ENCODE data around the gene TOP3B.
"Not testable (repeated sequence)": the region's sequence is repeated elsewhere in the genome, so short reads cannot be mapped to it uniquely, and the experiment has no call there.

Gene TOP3B

DNA sequence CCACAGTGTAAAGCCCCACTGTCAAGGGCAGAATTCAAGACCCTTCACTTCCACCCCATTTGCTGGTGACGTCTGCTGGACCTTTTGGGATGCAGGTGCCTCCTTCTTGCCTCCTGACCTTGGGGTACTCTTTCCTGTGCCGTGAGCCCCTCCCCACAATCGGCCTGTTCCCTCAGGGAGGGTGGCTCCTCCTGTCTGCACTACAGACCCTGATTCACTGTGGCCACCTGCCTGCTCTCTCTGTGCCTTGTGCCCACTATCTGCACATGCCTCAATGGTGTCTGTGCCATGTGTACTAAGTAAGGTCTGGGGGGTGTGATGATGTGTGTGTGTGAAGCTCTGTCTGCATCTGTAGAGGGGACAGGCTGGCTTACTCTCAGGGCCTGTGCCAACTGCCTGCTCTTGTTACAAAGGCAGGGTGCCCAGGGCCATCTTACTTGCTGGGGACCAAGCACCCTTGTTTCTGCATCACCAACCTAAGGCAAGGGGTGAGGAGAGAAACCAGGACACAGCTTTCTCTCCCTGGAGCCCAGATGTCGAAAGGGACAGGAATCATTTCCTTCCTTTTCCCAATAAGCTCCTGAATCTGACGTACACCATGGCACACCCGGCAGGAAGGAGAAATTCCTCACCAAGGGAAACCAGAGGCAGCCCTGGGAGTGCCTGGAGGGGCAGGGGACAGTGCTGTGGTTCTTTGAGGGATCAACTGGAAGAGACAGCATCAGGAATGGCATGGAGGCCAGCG lies 33.6 kb downstream of the TOP3B start:
- H3K4me3 ChIP-seq (ENCODE audit: low read length), result no peak overlapping the region
- DNase-seq (ENCODE audit: low read depth, low spot score), result no peak

DNA sequence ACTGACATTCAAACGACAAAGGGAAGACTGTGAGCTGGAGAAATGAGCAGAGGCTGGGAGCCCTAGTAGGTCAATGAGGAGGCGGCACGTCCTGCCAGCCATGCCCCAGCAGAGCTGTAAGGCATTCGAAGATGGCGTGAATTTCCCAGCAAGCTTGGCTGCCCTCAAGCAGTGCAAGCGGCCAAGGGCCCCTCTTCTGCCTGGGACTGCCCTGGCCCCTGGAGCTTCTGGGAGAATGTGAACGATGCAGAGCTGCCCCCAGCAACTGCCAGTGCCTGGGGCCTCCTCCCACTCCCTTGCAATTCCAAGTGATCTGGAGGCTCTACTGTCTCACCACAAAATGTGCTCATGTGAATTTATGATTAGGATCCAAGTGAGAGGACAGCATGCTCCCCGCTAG lies 34.2 kb downstream of the TOP3B start:
- H3K4me3 ChIP-seq (ENCODE audit: low read length), result no peak overlapping the region
- no peak for DNase-seq (ENCODE audit: low read depth, low spot score)

DNA sequence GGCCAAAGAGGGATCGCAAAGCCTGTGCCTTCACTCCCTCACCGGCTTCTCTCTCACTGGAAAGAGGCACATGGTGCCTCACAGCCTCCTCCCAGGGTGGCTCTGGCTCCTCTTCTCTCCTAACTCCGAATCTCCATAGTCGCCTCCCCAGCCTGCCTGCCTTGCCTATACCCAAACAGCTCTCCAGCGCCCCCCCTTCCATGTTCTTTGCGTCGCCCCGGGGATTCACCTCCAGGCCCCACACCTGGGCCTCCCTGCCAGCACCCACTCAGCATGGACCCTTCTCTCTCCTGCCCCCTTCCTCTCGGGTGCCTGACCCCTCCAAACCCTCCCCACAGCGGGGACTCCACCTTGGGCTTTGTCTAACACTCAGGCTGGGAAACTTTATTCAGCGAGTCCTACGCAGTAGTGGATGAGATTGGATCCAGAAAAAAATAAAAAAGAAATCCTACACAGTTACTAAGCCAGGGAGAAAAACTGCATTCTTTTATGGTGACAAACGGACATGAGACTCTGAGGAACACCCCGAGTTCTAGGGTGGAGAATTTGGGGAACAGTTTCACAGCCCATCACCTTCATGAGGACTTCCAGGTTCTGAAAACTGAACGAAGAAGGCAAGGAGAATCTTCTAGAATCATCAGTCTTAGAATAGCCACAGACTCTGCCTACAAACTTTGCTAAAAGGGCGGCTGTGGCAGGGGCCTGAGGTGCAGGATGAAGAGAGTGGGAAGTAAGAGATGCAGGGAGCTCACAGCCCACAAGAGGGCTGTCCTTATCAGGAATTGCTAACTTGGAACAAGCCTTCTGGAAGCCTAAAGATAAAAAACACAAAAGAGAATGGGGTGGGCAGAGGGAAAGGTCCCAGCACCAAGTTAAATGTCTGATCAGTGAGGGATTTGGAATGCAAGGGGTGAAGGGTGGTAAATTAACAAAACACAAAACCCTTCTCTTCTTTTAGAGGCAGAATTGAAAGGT lies 35.3 kb downstream of the TOP3B start:
- no peak overlapping the region for H3K4me3 ChIP-seq (ENCODE audit: low read length)
- no peak for DNase-seq (ENCODE audit: low read depth, low spot score)

DNA sequence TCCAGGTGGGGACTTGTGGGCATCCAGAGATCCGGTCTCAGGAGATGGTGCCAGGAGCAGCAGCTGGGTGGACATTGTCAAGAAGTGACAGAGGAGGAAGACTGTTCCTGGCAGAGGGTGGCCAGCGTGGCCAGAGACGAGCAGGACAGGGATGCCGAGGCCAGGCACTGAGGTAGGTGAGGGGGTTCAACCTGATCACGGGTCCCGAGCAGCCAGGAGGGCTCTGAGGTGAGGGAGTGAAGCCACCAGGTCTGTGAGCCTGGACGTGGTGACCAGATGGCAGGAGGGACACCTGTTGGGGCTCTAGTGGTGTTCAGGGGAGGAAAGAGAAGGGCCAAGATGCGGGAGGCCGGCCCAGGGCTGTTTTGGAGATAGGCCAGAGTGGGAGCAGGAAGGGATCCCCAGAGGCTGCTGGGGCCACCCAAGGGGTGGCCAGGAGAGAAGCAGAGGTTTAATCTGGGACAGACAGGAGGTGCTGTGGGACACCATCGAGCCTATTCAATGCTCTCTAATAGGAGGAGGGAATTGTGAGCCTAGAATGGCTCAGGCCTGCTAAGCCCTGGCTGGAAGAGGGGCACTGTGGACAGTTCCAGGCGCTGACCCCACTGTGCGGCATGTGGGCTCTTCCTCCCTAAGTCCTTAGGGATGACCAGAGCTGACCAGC lies 36.2 kb downstream of the TOP3B start:
- H3K4me3 ChIP-seq (ENCODE audit: low read length), result no peak overlapping the region
- DNase-seq (ENCODE audit: low read depth, low spot score), result no peak

DNA sequence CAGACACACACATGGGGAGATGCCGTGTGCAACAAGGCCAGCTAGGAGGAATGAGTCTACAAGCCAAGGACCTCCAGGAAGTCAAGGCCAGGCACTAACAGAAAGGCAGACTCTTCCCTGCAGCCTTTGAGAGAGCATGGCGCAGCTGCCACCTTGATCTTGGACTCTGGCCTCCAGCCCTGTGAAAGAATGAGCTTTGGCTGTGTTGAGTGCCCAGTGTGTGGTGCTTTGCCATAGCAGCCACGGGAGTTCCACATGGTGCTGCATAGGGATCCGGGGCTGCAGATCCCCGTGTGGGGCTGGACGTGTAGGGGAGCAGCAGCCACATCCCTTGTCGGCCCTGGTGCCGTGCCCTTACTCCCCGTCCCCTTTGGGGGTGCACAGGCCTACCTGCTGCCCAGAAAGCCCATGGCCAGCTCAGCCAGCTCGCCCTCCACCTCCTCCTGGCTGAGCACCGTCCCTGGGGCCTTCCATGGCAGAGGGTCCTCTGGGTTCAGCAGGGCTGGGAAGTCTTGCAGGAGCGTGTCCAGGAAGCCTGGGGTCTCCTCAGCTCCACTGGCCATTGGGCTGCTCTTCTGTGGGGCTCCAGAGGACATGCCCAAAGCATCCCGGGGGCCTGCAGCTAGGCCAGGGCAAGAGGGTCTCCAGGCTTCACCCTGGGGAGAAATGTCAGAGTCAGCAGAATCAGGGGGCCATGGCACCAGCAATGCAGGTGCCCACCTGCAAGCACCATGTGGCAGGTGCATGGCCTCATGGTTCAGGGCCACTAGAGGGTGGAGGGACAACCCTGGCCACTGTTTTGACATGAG lies 36.9 kb downstream of the TOP3B start:
- no peak overlapping the region for H3K4me3 ChIP-seq (ENCODE audit: low read length)

DNA sequence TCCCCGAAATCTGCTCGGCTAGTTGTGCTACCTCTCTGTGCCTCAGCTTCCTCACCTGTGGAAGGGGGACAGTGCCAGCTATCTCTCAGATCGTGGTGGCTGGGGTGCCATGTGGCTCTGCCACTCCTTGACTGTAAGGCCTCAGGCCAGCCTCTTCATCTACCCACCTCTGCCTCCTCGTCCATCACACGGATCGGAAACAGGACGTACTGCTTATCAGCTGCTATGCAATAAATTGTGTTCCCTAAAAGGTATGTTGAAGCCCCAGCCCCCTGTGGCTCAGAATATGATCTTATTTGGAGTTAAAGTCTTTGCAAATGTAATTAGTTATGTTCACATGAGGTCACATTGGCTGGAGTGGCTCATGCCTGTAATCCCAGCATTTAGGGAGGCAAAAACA lies 37.7 kb downstream of the TOP3B start:
- no peak overlapping the region for H3K4me3 ChIP-seq (ENCODE audit: low read length)
- DNase-seq (ENCODE audit: low read depth, low spot score), result no peak

More for the DNA sequence above, 36.9 kb downstream of the TOP3B start:
- no peak for DNase-seq (ENCODE audit: low read depth, low spot score)

DNA sequence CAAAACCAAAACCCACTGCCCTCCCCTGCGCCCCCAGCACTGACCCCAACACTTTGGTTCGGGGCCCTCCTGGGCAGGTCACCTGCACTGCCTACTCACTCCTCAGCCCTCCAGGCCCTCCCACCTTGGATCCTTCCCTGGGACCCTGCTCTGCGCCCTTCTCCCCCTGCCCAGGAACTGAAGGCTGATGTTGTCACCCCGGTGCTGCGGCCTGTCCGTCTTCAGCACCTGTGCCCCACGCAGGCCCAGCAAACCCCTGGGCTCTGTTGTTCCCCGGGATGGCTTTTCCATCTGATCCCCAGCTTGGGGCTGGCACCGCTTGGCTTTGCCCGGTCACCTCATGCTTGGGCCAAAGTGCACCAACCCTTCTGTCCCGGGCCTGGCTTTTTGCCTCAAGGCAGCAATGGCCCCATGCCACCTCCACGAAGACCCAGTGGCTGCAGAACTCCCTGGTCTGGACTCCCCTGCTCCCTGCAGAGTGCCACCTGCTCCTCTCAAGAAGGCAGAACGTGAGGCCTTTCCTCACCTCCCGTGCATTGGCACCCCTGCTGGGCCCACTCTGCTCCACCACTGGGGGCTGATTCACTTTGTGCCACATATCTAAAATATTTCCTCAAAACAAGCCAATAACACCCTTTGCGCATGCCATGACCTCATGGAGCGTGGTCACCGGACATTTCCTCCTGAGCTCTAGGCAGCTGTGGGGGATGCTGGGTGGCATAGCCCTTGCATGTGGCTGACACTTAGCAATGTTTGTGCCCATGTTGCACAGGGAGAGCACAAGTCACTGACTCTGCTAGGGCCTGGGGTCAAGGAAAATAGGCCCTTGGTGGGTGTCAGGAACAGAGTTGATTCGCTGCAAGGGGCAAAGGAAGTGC lies 38.8 kb downstream of the TOP3B start:
- no peak overlapping the region for H3K4me3 ChIP-seq (ENCODE audit: low read length)
- no peak for DNase-seq (ENCODE audit: low read depth, low spot score)

DNA sequence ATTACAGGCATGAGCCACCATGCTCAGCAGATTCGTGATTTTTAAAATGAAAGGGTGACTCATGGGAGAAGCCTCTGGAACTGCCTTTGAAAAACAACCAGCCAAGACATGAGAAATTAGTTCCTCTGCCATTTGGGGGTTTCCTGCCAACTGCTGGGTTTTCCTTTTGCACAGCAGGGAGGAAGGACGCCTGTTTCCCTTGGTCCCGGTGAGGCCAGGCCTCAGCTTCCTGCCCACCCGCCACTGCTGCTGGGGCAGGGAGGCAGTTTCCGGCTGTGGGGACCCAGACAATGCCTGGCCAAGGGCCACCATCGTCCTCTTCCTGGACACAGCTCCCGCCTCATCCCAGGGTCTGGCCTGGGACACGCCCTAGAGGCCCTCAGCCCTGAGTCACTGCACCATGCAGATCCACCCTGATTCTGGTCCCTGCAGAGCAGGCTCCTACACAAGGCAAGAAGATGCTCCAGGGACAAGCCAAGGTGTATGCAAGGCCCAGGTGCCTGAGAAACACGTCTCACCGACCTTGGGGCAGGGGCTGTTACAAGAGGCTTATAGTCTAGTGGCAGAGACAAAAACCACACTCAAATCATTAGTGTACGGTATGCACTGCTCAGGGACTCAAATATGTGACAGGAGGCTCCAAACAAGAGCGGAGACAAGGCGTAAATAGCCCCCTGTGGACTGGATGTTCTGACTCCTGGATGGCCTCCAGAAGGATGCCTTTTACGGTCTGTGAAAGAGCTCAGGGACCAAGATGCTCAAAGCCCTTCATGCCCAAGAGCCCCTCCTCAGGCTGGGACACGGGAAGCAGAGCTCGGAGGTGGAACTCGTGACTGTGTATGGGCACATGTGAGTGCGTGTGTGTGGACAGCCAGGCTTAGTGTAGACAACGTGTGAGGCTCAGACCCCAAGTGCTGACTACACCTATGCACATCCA lies 39.9 kb downstream of the TOP3B start:
- DNase-seq (ENCODE audit: low read depth, low spot score), result peak; percentile 43
- no peak overlapping the region for H3K4me3 ChIP-seq (ENCODE audit: low read length)

DNA sequence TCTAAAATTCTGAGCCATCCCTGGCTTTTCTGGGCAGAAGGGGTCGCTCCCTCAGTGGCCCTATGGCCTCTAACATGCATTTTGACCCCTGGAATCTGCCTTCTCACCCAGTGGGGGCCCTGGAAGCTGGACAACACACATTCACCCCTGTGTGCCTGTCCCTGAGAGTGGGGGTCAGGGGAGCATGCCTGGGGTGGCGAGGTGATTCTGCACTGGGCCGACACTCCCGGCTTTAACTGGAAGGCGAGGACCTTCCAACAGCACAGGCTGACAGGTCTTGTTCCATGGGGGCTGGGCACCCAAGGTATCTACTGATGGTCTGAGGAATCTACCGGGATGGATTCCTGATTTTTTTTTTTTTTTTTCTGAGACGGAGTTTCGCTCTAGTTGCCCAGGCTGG lies 40.7 kb downstream of the TOP3B start:
- no peak overlapping the region for H3K4me3 ChIP-seq (ENCODE audit: low read length)
- no peak for DNase-seq (ENCODE audit: low read depth, low spot score)

DNA sequence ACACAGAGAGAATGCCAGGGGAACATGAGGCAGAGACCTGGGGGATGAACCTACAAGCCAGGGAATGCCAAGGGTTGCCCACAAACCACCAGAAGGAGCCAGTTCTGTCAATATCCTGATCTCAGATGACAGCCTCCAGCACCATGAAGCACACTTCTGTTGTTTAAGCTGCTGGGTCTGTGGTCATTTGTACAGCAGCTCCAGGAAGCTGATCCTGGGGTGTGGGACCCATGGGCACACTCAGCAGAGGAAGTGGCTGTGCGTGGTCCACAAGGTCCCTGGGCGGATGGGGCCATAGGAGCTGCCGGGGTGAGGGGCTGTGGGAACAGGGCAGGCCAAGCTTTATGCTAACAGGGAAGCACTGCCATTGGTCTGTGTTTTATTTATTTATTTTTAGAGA lies 42.1 kb downstream of the TOP3B start:
- no peak overlapping the region for H3K4me3 ChIP-seq (ENCODE audit: low read length)

DNA sequence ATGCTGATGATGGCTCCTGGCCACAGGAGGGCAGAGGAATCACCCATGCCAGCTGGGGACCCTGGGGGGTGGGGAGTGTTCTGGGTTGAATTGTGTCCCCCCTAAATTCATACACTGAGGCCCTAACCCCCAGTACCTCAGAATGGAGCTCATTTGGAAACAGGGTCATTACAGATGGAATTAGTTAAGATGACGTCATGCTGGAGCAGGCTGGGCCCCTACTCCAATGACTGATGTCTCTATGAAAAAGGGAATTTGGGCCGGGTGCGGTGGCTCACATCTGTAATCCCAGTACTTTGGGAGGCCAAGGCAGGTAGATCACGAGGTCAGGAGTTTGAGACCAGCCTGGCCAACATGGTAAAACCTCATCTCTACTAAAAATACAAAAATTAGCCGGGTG lies 42.7 kb downstream of the TOP3B start:
- H3K4me3 ChIP-seq (ENCODE audit: low read length); DNase-seq (ENCODE audit: low read depth, low spot score): not testable (repeated sequence)

More for the DNA sequence above, 42.1 kb downstream of the TOP3B start:
- no peak for DNase-seq (ENCODE audit: low read depth, low spot score)

DNA sequence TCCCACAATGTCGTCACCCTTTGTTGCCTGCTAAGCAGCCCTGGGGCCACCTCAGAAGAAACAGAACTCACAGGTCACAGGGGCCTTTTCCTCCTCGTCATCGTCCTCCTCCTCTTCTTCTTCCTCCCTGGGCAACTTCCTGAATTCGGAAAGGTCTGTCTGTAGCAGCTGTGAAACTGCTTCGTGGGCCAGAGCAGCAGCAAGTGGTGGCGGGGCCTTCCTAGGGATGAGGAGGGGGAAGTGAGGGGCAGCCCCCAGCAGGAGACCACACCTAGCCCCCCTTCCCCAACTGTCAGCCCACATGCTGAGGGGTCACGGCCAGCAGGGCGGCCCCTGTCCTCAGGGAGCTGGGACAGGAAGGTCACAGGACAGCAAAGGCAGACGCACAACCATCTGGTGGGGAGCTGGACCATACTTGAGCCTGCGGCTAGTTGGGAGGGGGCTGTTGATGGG lies 43.1 kb downstream of the TOP3B start:
- no peak for DNase-seq (ENCODE audit: low read depth, low spot score)
- no peak overlapping the region for H3K4me3 ChIP-seq (ENCODE audit: low read length)

DNA sequence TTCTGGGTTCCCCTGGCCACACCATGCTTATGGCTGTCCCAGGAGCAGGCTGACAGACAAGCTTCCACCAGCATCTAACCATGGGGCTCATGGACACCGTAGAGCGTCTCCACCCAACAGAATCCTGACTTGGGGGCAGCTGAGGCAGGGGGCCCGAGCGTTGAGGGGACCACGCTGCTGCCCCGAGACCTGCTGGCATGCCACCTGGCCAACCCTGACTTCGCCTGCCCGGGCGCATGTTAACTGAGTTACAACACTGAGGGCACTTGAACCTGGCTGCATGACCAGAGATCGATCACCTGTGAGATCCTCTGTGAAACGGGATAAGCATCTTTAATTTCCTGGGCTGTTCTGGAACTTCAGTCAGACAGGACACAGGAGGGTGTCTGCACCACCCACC lies 43.7 kb downstream of the TOP3B start:
- H3K4me3 ChIP-seq (ENCODE audit: low read length), result no peak overlapping the region
- no peak for DNase-seq (ENCODE audit: low read depth, low spot score)

DNA sequence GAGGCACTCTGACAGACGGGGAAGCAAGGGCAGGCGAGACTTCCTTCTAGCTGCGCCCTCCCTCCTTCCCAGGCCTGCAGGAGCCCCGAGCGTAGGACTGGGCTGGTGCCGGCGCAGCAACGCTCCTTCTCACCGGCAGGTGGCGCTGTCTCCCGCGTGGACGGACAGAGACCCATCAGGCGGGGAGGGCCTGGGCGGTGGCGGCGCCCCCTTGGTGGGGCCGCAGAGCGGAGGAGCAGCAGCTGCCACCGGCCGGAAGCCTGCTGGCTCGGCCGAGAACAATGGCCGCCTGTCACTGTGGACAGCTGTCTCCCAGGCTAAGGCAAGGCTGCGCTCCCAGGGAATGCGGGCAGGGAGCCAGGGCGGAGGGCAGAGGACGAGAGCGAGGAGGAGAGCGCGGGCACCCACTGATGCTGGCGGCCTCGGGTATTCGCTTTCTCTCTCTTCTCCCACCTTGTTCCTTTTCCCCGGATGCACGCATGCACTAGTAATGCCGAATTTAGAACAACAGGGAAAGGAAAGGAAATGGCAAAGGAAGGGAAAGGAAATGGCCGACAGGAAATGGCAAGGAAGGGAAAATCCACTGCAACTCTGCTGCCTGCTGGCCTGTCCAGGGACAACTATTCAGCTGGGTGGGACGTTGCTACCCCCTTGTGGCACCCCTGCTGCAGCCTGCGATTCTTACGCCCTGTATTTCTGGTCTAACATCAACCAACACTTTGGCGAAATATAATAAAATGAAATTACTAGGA lies 44.3 kb downstream of the TOP3B start:
- DNase-seq (ENCODE audit: low read depth, low spot score), result peak; percentile 70
- peak overlapping the region; percentile 15; the same call in 1 of the 2 replicates for H3K4me3 ChIP-seq (ENCODE audit: low read length)

DNA sequence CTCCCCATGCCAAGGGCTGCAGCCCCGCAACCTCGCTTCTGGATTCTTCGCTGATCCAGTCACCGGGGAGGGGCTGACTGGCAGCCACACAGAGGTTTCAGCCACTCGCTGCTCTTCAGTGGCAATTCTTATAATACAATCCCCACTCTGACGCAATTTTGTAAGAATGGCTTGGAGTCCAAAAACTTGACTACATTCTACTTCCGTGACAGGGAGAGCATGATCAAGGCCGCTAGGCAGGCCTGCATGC lies 44.8 kb downstream of the TOP3B start:
- H3K4me3 ChIP-seq (ENCODE audit: low read length), result no peak overlapping the region
- DNase-seq (ENCODE audit: low read depth, low spot score), result no peak

DNA sequence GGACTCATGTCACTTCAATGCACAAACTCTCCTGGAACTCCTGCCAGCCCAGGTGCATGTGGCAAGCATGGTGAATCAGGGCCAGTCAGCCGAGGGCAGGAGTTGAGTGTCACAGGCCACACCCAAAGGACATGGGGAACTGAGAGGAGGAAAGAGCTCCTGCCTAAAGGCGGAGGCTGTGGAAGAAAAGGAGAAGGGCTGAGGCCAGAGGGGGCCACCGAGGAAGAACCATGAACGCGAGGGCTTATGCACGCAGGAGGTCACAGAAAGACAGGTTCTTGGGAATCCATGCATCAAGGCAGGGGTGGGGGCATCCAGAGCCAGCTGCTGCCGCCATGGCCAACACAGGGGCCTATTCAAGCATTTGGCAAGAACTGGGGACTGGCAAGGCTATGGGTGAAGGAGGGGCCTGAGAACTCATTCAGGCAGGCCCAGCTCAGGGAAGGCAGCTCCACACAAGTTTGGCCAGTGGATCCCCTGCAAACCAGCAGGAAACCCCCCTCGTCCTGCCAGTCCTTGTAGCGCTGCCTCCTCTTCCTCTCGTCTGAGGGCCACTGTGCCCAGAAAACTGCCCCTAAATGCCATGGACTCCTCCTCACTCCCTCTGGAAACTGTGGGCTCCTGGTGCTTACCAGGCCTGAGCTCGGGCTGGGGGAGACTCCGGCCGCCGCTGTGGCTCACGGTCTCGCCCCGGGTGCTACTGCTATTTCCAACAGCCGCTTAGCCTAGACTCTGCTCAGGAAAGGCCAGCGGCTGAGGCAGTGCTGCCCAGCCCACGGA lies 45.4 kb downstream of the TOP3B start:
- H3K4me3 ChIP-seq (ENCODE audit: low read length), result no peak overlapping the region
- DNase-seq (ENCODE audit: low read depth, low spot score), result no peak
